WTC11 (cell line): Measurements from ENCODE around the gene TMEM54. TPM values are rescaled to one million over a fixed set of nuclear protein-coding genes. Genes with fewer than 3 reads are reported as not detected.

ENCODE experiments used
- ATAC-seq: fragments of 200-7000 bp; cut with Tn5 transposase; 2 replicates; pipeline ENCODE4 v1.10.0; 2021; ENCODE audit warnings: mild to moderate bottlenecking, moderate library complexity
- CTCF ChIA-PET: fragments of 300-600 bp; sonication (Branson Sonifier 250); formaldehyde crosslinking; loops from one replicate; lab custom pipeline; 2021; ENCODE audit warnings: antibody characterized with exemption; lab: Charles Lee
- POLR2A ChIA-PET: fragments of 350-600 bp; sonication (Branson Sonifier 250); formaldehyde crosslinking; loops from one replicate; lab custom pipeline; 2021; ENCODE audit warnings: antibody characterized with exemption; lab: Charles Lee
- DNase-seq: peaks from one replicate; pipeline ENCODE4 v3.0.0; 2021; ENCODE audit warnings: low spot score
- H3K27ac Mint-ChIP-seq: 2 replicates; pipeline ENCODE4 v1.8.0; 2021; ENCODE audit warnings: mixed read lengths
- H3K27me3 Mint-ChIP-seq: 2 replicates; pipeline ENCODE4 v1.8.0; 2021; ENCODE audit warnings: low read depth, mild to moderate bottlenecking, moderate library complexity, mixed read lengths
- H3K36me3 Mint-ChIP-seq: 2 replicates; pipeline ENCODE4 v1.8.0; 2021; ENCODE audit warnings: mixed read lengths
- H3K4me1 Mint-ChIP-seq: 2 replicates; pipeline ENCODE4 v1.8.0; 2022; ENCODE audit warnings: mixed read lengths
- H3K4me3 Mint-ChIP-seq: 2 replicates; pipeline ENCODE4 v1.8.0; 2021; ENCODE audit warnings: mild to moderate bottlenecking, moderate library complexity, mixed read lengths
- H3K9me3 Mint-ChIP-seq: 2 replicates; pipeline ENCODE4 v1.8.0; 2021; ENCODE audit warnings: mixed read lengths
- CREB1 ChIP-seq: sonication (generic); formaldehyde crosslinking; IDR thresholded peaks from 2 replicates; pipeline ENCODE4 v1.8.0; 2023; ENCODE audit warnings: mild to moderate bottlenecking, missing genetic modification reagents
- E2F1 ChIP-seq: sonication (generic); formaldehyde crosslinking; IDR thresholded peaks from 2 replicates; pipeline ENCODE4 v1.8.0; 2022; ENCODE audit warnings: mild to moderate bottlenecking, missing genetic modification reagents
- ESRRA ChIP-seq: sonication (generic); formaldehyde crosslinking; IDR thresholded peaks from 2 replicates; pipeline ENCODE4 v1.8.1; 2022; ENCODE audit warnings: mild to moderate bottlenecking, missing genetic modification reagents, borderline replicate concordance
- FOXJ3 ChIP-seq: sonication (generic); formaldehyde crosslinking; IDR thresholded peaks from 2 replicates; pipeline ENCODE4 v1.9.0; 2021; ENCODE audit warnings: missing genetic modification reagents, mild to moderate bottlenecking, borderline replicate concordance
- FOXK1 ChIP-seq: sonication (generic); formaldehyde crosslinking; IDR thresholded peaks from 2 replicates; pipeline ENCODE4 v1.8.0; 2022; ENCODE audit warnings: mild to moderate bottlenecking, moderate library complexity, missing genetic modification reagents
- FOXP4 ChIP-seq: sonication (generic); formaldehyde crosslinking; IDR thresholded peaks from 2 replicates; pipeline ENCODE4 v1.8.0; 2022; ENCODE audit warnings: mild to moderate bottlenecking, missing genetic modification reagents
- GRHL2 ChIP-seq: fragments of 250-450 bp; sonication (Bioruptor Pico); IDR thresholded peaks from 2 replicates; pipeline ENCODE4 v1.8.0; 2022; ENCODE audit warnings: mild to moderate bottlenecking, moderate library complexity; ENCODE audit not compliant: insufficient replicate concordance, severe bottlenecking
- IRF2 ChIP-seq: sonication (generic); formaldehyde crosslinking; IDR thresholded peaks from 2 replicates; pipeline ENCODE4 v1.8.0; 2022; ENCODE audit warnings: low read depth, missing genetic modification reagents, borderline replicate concordance
- MXD4 ChIP-seq: fragments of 250-450 bp; sonication (Bioruptor Pico); IDR thresholded peaks from 2 replicates; pipeline ENCODE4 v1.8.0; 2021; ENCODE audit warnings: mild to moderate bottlenecking, moderate library complexity, borderline replicate concordance
- NR3C1 ChIP-seq: sonication (generic); formaldehyde crosslinking; conservative IDR thresholded peaks from 2 replicates; pipeline ENCODE4 v1.8.1; 2023; ENCODE audit warnings: low read depth, mild to moderate bottlenecking, missing genetic modification reagents
- PRDM15 ChIP-seq: sonication (generic); formaldehyde crosslinking; IDR thresholded peaks from 2 replicates; pipeline ENCODE4 v1.8.0; 2022; ENCODE audit warnings: missing genetic modification reagents
- PRRX2 ChIP-seq: fragments of 250-450 bp; sonication (Bioruptor Pico); IDR thresholded peaks from 2 replicates; pipeline ENCODE4 v1.8.0; 2021; ENCODE audit warnings: mild to moderate bottlenecking
- SMAD4 ChIP-seq: sonication (generic); formaldehyde crosslinking; IDR thresholded peaks from 2 replicates; pipeline ENCODE4 v1.8.0; 2022; ENCODE audit warnings: mild to moderate bottlenecking, missing genetic modification reagents
- ZNF121 ChIP-seq: sonication (generic); formaldehyde crosslinking; IDR thresholded peaks from 2 replicates; pipeline ENCODE4 v1.8.0; 2023; ENCODE audit warnings: missing genetic modification reagents
- ZNF232 ChIP-seq: sonication (generic); formaldehyde crosslinking; IDR thresholded peaks from 2 replicates; pipeline ENCODE4 v1.8.0; 2022; ENCODE audit warnings: mild to moderate bottlenecking, missing genetic modification reagents
- ZNF512 ChIP-seq: sonication (generic); formaldehyde crosslinking; IDR thresholded peaks from 2 replicates; pipeline ENCODE4 v1.8.1; 2022; ENCODE audit warnings: missing genetic modification reagents, borderline replicate concordance
- ZNF532 ChIP-seq: fragments of 250-450 bp; sonication (Bioruptor Pico); IDR thresholded peaks from 2 replicates; pipeline ENCODE4 v1.9.0; 2021; ENCODE audit warnings: mild to moderate bottlenecking, borderline replicate concordance
- ZSCAN18 ChIP-seq: fragments of 250-450 bp; sonication (Bioruptor Pico); IDR thresholded peaks from 2 replicates; pipeline ENCODE4 v2.1.2; 2022; ENCODE audit warnings: mild to moderate bottlenecking, moderate library complexity
- total RNA-seq: library from RNA; stranded (reverse); gene quantifications from 3 replicates; pipeline ENCODE4 v1.2.3, GENCODE V29; 2021
- TF ChIP-seq, protein P1 (sequence below): fragments of 250-450 bp; sonication (Bioruptor Pico); IDR thresholded peaks from 2 replicates; pipeline ENCODE4 v1.8.0; 2021; ENCODE audit warnings: mild to moderate bottlenecking
- TF ChIP-seq, protein P2 (sequence below): sonication (generic); formaldehyde crosslinking; IDR thresholded peaks from 2 replicates; pipeline ENCODE4 v1.8.0; 2023; ENCODE audit warnings: missing genetic modification reagents

The TMEM54 gene
- total RNA-seq, 1 experiment from 2014 or later, result 20.7 TPM

DNA sequence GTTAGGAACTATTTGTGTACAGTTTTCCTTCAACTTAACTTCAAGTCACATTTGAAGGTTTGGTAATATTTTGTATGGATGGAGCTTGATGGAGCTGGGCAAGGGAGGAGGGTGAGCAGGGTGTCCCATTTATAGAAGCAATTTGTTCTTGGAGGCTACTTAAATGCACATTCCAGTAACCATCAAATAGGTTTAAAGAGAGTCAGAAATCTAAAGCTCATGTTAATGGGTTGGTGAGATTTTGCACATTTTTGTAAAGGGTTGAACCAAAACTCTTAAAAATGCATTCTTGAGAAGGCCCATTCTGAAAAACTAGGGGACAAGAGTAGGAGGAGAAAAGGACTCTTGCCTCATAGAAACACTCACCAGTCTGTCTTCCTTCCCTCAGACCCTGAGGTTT, 40.6 kb downstream of the TMEM54 start:
- ATAC-seq (no peak), DNase-seq (no peak)
- TF ChIP-seq IRF2 (CRISPR knock-in tag) (no peak), GRHL2 (CRISPR knock-in tag) (no peak), ZSCAN18 (CRISPR knock-in tag) (no peak), NR3C1 (CRISPR knock-in tag) (no peak), SMAD4 (CRISPR knock-in tag) (no peak), PRRX2 (CRISPR knock-in tag) (no peak), ZNF232 (CRISPR knock-in tag) (no peak), ZNF121 (CRISPR knock-in tag) (no peak), ZNF512 (CRISPR knock-in tag) (no peak), MXD4 (CRISPR knock-in tag) (no peak), PRDM15 (CRISPR knock-in tag) (no peak), ZNF532 (CRISPR knock-in tag) (no peak), ESRRA (CRISPR knock-in tag) (no peak), FOXK1 (CRISPR knock-in tag) (no peak), FOXJ3 (CRISPR knock-in tag) (no peak), FOXP4 (CRISPR knock-in tag) (no peak), E2F1 (CRISPR knock-in tag) (no peak), CREB1 (CRISPR knock-in tag) (no peak)
- TF ChIP-seq, protein P1, sequence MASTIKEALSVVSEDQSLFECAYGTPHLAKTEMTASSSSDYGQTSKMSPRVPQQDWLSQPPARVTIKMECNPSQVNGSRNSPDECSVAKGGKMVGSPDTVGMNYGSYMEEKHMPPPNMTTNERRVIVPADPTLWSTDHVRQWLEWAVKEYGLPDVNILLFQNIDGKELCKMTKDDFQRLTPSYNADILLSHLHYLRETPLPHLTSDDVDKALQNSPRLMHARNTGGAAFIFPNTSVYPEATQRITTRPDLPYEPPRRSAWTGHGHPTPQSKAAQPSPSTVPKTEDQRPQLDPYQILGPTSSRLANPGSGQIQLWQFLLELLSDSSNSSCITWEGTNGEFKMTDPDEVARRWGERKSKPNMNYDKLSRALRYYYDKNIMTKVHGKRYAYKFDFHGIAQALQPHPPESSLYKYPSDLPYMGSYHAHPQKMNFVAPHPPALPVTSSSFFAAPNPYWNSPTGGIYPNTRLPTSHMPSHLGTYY, result no peak
- TF ChIP-seq, protein P2, sequence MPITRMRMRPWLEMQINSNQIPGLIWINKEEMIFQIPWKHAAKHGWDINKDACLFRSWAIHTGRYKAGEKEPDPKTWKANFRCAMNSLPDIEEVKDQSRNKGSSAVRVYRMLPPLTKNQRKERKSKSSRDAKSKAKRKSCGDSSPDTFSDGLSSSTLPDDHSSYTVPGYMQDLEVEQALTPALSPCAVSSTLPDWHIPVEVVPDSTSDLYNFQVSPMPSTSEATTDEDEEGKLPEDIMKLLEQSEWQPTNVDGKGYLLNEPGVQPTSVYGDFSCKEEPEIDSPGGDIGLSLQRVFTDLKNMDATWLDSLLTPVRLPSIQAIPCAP (CRISPR knock-in tag), result no peak
- Mint-ChIP-seq H3K9me3 (no peaks in the 10 kb centered on the region), H3K4me1 (no peaks in the 10 kb centered on the region; the same call in 1 of the 2 replicates), H3K27ac (peak overlapping the region; percentile 32; the same call in 1 of the 2 replicates), H3K36me3 (peaks cover 15% of the 10 kb centered on the region), H3K27me3 (no peaks in the 10 kb centered on the region), H3K4me3 (no peak overlapping the region)
- ChIA-PET CTCF (no interaction called here), POLR2A (no interaction called here)
